ENCODE results near the gene SLC39A11.
A peak's percentile ranks its signal among the peaks of the same experiment; 100 is the strongest.

Gene SLC39A11

GRCh38 chr17:72723711-72724110, 368.8 kb downstream of the SLC39A11 start:
- TF ChIP-seq, protein P1, sequence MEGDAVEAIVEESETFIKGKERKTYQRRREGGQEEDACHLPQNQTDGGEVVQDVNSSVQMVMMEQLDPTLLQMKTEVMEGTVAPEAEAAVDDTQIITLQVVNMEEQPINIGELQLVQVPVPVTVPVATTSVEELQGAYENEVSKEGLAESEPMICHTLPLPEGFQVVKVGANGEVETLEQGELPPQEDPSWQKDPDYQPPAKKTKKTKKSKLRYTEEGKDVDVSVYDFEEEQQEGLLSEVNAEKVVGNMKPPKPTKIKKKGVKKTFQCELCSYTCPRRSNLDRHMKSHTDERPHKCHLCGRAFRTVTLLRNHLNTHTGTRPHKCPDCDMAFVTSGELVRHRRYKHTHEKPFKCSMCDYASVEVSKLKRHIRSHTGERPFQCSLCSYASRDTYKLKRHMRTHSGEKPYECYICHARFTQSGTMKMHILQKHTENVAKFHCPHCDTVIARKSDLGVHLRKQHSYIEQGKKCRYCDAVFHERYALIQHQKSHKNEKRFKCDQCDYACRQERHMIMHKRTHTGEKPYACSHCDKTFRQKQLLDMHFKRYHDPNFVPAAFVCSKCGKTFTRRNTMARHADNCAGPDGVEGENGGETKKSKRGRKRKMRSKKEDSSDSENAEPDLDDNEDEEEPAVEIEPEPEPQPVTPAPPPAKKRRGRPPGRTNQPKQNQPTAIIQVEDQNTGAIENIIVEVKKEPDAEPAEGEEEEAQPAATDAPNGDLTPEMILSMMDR (IDR thresholded peaks at IDR 0.05; ENCODE audit: extremely low read depth, insufficient read depth, missing control alignments): no peak
- in situ Hi-C loops (cut with MboI; ENCODE audit: low pct_unique_long_range_greater_than_20kb, low sequenced_read_pairs, unreplicated experiment): loop anchor here (10.0 kb wide), 1 partner anchor 641 kb away; no protein-coding TSS in a partner anchor
- no peak for DNase-seq (ENCODE audit: low spot score)

DNA sequence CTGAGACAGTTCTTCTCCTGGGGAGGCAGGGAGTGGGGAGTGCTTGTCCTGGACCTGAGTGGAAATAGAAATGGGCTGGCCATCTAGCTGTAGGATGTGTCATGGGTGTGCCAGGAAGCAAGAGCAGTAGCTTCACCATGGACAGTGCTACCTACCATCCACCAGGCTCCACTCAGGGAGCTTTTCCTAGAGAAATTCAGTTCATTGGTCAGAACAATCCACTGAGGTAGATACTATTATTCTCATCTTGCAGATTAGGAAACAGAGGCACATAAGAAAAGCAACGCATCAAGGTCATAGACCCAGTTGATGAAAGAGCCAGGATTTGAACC, 372.0 kb downstream of the SLC39A11 start:
- no peak for DNase-seq (ENCODE audit: low spot score)
- TF ChIP-seq, protein P1 (IDR thresholded peaks at IDR 0.05; ENCODE audit: extremely low read depth, insufficient read depth, missing control alignments): no peak
- in situ Hi-C loops (cut with MboI; ENCODE audit: low pct_unique_long_range_greater_than_20kb, low sequenced_read_pairs, unreplicated experiment): loop anchor here (10.0 kb wide), 1 partner anchor 644 kb away; no protein-coding TSS in a partner anchor

DNA sequence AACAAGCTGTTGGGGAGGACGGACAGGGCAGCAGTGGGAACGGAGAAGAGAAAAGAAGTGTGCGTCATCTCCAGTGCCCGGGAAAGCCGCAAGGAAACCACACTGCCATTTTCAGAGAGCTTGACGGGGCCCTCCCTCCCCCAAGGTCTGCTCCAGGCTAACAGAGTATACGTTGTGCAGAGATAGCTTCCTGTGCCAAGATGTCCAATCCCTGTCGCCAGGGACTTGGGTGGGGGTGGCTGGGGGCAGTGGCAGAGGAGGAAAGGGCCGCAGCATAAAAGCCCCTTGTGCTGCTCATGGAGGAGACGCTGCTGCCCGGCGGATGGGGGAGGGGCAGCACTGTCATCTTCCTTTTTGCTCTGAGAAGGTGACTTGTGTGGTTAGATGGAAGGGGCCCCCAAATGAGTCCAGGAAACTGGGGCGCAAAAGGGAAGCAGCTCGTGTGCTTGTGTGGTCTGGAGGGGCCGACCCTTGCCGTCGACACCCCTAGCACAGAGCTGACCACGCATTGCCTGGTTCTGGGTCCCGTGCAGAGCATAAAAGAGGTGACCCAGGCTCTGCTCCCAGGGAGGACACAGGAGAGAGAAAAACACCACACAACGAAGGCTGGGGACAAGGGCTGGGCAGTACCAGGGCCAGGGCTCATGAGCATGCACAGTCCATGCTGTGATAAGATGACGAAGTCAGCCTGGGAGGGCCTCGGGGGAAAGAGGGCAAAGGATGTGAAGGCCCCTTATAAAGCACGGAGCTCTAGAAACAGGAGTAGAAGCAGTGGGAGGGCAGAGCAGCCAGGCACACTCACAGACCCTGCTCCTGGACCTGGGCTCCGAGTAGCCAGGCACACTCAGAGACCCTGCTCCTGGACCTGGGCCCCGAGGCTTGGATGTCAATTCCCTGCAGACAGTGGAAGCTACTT, 372.7 kb downstream of the SLC39A11 start:
- in situ Hi-C loops (cut with MboI; ENCODE audit: low pct_unique_long_range_greater_than_20kb, low sequenced_read_pairs, unreplicated experiment): loop anchor here (10.0 kb wide), 1 partner anchor 645 kb away; no protein-coding TSS in a partner anchor
- TF ChIP-seq, protein P1 (IDR thresholded peaks at IDR 0.05; ENCODE audit: extremely low read depth, insufficient read depth, missing control alignments): no peak
- DNase-seq (ENCODE audit: low spot score): peak; percentile 35

- TF ChIP-seq, protein P1 (IDR thresholded peaks at IDR 0.05; ENCODE audit: extremely low read depth, insufficient read depth, missing control alignments): no peak
- no peak for DNase-seq (ENCODE audit: low spot score)
- in situ Hi-C loops (cut with MboI; ENCODE audit: low pct_unique_long_range_greater_than_20kb, low sequenced_read_pairs, unreplicated experiment): no loop called here
Measured at GRCh38 chr17:72719206-72719577, 373.3 kb downstream of the SLC39A11 start.

DNA sequence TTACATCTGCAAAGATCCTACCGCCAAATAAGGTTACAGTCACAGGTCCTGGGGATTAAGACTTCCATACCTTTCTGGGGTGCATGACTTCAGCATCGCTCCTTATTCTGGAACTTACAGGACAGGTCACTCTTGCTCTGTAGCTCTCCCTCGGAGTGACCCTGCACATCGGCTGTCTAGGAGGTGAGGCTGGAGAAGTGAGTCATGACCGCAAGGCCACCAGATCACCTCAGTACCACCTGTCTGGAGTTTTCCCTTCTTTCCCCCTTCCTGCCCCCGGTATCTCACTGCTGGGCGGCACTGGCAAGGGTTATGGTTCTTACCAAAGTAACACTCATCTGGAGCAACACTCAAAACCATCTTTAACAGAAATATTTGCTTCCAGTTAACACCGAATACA, 374.8 kb downstream of the SLC39A11 start:
- TF ChIP-seq, protein P1 (IDR thresholded peaks at IDR 0.05; ENCODE audit: extremely low read depth, insufficient read depth, missing control alignments): no peak
- DNase-seq (ENCODE audit: low spot score): no peak
- in situ Hi-C loops (cut with MboI; ENCODE audit: low pct_unique_long_range_greater_than_20kb, low sequenced_read_pairs, unreplicated experiment): no loop called here

DNA sequence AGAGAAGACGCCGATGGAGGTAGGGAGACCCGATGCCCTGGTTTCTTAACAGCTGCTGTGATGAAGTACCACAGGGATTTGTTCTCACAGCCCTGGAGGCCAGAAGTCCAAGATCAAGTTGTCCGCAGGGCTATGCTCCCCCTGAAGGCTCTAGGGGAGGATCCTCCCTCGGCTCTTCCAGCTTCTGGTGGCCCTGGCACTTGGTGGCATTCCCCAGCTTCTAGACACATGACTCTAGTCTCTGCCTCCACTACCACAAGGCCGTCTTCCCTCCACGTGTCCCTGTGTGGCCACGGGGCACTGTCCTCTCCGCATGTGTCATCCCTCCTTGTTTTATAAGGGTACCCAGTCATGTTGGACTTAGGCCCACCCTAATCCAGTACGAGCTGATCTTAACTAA, 375.2 kb downstream of the SLC39A11 start:
- in situ Hi-C loops (cut with MboI; ENCODE audit: low pct_unique_long_range_greater_than_20kb, low sequenced_read_pairs, unreplicated experiment): no loop called here
- DNase-seq (ENCODE audit: low spot score): no peak
- TF ChIP-seq, protein P1 (IDR thresholded peaks at IDR 0.05; ENCODE audit: extremely low read depth, insufficient read depth, missing control alignments): no peak
